Eye (tissue), 1 donor: Measurements from ENCODE around the gene SSX2IP.
"Not testable (repeated sequence)": the region's sequence is repeated elsewhere in the genome, so short reads cannot be mapped to it uniquely, and the experiment has no call there.

Experiments used
- DNase-seq: peaks from one replicate; pipeline ENCODE4 v3.0.0-alpha.2; 2015

Gene SSX2IP

GRCh38 chr1:84613026-84613425, 77.2 kb downstream of the SSX2IP start:
- no peak for DNase-seq

- DNase-seq = no peak
These were observed 78.5 kb downstream of the SSX2IP start for GRCh38 chr1:84611796-84612195.

GRCh38 chr1:84611091-84611490, 79.2 kb downstream of the SSX2IP start:
- DNase-seq = no peak

- DNase-seq = no peak
These were observed 83.3 kb downstream of the SSX2IP start for GRCh38 chr1:84606977-84607376.

- no peak for DNase-seq
These were observed 85.1 kb downstream of the SSX2IP start for GRCh38 chr1:84605157-84605556.

- no peak for DNase-seq
These were observed 86.1 kb downstream of the SSX2IP start for GRCh38 chr1:84603941-84604830.

GRCh38 chr1:84603223-84603622, 87.0 kb downstream of the SSX2IP start:
- no peak for DNase-seq

GRCh38 chr1:84600796-84601195, 89.5 kb downstream of the SSX2IP start:
- no peak for DNase-seq

GRCh38 chr1:84598846-84599741, 91.2 kb downstream of the SSX2IP start:
- no peak for DNase-seq

GRCh38 chr1:84598418-84598817, 91.8 kb downstream of the SSX2IP start:
- DNase-seq = no peak

- DNase-seq = no peak
These were observed 93.2 kb downstream of the SSX2IP start for GRCh38 chr1:84597011-84597410.

- DNase-seq = not testable (repeated sequence)
These were observed 95.3 kb downstream of the SSX2IP start for GRCh38 chr1:84594959-84595358.
